Activated T-helper 1 cell treated with Interleukin-2 at 50 U/mL for 16 hours (primary cell): Measurements from ENCODE around the gene ATXN7L1.
A peak's percentile ranks its signal among the peaks of the same experiment; 100 is the strongest.

ENCODE experiments used
- DNase-seq: peaks from one replicate; pipeline ENCODE4 v3.0.0-alpha.2; 2020; ENCODE audit warnings: low read depth

Gene ATXN7L1, protein sequence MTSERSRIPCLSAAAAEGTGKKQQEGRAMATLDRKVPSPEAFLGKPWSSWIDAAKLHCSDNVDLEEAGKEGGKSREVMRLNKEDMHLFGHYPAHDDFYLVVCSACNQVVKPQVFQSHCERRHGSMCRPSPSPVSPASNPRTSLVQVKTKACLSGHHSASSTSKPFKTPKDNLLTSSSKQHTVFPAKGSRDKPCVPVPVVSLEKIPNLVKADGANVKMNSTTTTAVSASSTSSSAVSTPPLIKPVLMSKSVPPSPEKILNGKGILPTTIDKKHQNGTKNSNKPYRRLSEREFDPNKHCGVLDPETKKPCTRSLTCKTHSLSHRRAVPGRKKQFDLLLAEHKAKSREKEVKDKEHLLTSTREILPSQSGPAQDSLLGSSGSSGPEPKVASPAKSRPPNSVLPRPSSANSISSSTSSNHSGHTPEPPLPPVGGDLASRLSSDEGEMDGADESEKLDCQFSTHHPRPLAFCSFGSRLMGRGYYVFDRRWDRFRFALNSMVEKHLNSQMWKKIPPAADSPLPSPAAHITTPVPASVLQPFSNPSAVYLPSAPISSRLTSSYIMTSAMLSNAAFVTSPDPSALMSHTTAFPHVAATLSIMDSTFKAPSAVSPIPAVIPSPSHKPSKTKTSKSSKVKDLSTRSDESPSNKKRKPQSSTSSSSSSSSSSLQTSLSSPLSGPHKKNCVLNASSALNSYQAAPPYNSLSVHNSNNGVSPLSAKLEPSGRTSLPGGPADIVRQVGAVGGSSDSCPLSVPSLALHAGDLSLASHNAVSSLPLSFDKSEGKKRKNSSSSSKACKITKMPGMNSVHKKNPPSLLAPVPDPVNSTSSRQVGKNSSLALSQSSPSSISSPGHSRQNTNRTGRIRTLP

GRCh38 chr7:105876091-105876963, at the start of gene ATXN7L1:
Gene ATXN7L1, minus strand, starts transcription at chr7:105876599. Its CDS starts 41 bp downstream, at chr7:105876558.
- peak; percentile 86 for DNase-seq

DNA sequence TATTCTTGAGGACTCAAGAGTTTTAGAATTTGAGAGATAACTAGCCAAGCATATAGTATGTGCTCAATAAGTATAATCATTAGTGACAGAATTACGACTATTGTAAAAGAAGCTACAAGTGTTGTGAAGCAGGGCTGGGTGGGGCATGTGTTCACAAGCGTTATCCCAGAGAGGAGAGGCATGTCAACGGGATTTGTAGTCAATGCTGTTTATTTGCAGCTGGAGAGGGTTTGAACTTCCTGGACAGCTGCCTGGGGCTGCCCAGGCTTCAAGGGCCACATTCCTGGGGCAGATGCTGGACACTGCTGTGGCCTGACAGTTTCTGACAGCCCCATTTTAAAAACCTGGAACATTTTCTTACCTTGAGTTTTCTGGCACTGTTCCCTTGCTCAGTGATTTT, 49.7 kb upstream of the ATXN7L1 start:
- no peak for DNase-seq

DNA sequence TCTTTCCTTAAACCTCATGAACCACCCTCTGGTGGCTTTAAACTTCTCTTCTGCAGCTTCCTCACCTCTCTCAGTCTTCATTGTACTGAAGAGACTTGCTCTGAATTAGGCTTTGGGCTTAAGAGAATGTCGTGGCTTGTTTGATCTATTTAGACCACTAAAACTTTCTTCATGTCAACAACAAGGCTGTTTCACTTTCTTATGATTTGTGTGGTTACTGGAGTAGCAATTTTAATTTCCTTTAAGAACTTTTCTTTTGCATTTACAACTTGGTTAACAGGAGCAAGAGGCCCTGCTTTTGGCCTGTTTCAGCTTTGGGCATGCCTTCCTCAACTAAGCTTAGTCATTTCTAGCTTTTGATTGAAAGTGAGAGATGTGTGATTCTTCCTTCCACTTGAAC, 48.5 kb upstream of the ATXN7L1 start:
- no peak for DNase-seq

- no peak for DNase-seq
Observed at GRCh38 chr7:105920766-105921165, 44.4 kb upstream of the ATXN7L1 start.

GRCh38 chr7:105917659-105918058, 41.3 kb upstream of the ATXN7L1 start:
- no peak for DNase-seq

GRCh38 chr7:105916603-105917002, 40.2 kb upstream of the ATXN7L1 start:
- DNase-seq, result no peak

GRCh38 chr7:105913947-105914346, 37.5 kb upstream of the ATXN7L1 start:
- DNase-seq, result no peak

DNA sequence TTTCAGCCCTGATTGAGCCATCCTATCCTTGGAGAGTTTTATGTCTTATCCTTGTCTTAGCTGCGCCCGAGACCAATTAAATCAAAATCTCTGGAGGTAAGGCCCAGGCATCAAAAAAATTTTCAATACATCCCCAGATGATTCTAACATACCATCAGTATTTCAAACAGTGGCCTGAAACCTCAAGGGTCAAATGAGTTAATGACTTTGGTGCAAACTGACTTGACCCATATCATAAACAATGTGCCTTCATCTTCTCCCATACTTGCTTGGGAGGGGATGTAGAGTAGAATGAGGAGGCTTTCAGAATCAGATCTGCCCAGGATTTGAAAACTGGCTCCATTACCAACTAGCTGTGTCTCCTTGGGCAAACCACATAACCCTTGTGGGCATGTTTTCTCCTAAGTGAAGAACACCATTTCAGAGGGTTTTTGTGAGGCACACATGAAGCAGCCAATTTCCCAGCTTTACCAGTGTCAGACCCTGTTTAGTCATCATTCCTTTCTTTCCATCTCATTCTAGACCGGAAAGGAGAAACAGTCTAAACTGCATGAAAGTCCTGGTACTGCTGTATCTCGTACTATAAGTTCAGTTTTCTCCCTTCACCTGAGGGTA, 35.7 kb upstream of the ATXN7L1 start:
- DNase-seq, result no peak

- DNase-seq, result no peak
Observed at GRCh38 chr7:105910172-105910571, 33.8 kb upstream of the ATXN7L1 start.

- DNase-seq, result no peak
Observed at GRCh38 chr7:105909742-105910141, 33.3 kb upstream of the ATXN7L1 start.

GRCh38 chr7:105907129-105907846, 30.9 kb upstream of the ATXN7L1 start:
- no peak for DNase-seq

- DNase-seq, result no peak
Observed at GRCh38 chr7:105906695-105907094, 30.3 kb upstream of the ATXN7L1 start.

DNA sequence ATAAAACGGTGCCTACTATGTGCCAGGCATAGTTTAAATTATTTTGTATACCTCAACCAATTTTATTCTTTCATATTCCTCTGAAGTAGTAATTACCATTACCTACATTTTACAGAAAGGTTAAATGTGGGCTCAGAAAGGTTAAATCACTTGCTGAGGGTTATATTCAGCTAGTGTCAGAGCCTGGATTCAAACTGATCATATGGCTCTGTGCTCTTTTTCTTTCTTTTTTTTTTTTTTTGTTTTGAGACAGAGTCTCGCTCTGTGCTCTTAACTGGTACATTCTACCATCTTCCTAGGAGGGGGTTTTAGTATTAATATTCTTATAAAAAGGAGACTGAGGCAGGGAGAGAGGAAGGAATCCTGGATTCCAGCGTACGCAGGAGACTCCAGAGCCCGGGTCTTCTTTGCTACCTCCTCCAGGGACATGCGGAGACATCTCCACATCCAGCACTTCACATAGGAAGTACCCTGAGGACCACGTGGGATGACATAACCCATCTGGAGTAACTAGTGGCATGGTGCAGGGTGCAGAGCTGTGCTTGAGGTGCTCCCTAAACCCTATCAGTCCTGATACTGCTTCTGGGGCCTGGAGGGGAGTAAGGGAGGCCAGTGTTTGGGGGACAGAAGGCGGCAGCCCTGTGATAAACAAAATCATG, 29.6 kb upstream of the ATXN7L1 start:
- DNase-seq, result no peak

DNA sequence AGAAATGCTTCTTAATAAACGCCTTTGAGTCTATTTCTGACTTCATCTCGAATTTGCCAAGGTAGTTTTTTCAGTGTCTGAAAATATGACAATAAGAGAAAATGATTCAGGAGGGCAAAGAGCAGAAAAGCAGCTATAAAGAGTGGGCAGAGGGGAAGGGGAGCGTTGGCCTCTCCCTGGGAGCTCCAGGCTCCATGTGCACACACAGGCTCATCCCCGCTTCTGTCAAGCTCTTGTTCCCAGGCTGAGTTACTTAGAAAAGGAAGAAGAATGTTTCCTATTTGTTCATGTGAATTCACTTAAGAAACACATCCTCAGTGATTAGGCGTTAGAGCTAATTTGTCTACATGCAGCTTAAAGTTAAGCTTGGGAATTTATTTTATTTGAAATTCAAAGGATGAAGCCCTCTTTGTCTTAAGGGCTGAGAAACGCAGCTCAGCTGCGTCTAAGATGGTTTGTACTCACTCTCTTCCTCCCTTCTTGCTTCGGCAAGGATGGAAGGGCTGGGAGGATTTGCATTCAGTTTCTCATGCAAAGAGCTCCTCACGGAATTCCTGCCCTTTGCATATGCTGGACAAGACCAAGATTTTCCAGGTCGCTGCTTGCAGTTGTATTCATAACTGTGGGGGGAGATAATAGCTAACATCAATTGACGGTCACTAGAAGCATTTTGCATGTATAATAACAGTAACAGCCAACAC, 29.0 kb upstream of the ATXN7L1 start:
- no peak for DNase-seq

- DNase-seq, result no peak
Observed at GRCh38 chr7:105904064-105904463, 27.7 kb upstream of the ATXN7L1 start.

- no peak for DNase-seq
Observed at GRCh38 chr7:105902325-105902911, 26.0 kb upstream of the ATXN7L1 start.

GRCh38 chr7:105897999-105898398, 21.6 kb upstream of the ATXN7L1 start:
- no peak for DNase-seq

DNA sequence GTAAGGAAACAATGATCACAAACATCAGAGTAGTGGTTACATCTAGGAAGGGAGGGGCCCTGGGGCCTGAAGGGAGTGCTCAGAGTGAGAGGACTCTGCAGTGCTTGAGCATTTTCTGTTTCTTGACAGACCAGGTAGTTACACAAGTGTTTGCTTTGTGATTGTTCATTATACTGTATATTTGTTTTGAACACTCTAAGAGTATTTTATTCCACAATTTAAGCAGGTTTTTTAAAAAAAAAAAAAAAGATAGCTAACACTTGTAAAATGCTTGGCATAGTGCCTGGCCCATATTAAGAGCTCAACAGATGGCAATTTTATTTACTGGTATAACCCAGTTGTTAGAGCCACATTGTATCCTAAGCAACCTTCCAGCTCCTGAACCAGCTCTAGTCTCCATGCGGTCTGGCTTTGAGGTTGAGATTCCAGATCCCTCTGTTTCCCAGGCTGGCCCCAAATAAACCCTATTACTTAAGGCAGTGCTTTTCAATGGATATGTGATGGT, 20.1 kb upstream of the ATXN7L1 start:
- DNase-seq, result no peak

DNA sequence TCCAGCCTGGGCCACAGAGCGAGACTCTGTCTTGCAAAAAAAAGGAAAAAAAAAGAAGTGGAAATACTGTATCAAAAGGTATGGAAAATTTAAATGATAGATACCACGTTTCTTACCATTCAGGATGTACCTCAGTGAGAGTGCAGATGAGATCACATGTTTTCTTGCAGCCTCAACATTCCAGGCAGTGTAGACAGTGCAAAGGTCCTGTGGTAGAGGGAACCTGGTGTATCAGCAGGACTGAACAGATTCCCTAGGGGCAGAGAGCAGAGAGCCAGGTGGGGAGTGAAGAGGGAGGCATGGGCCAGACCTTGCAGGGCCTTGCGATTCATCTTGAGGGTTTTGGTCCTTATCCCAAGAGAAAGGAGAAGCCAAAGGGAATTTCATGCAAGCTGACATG, 17.7 kb upstream of the ATXN7L1 start:
- DNase-seq, result no peak
